Activated effector memory CD4-positive, alpha-beta T cell treated with Interleukin-2 at 50 U/mL for 16 hours (primary cell): ENCODE results near the gene DOC2B.

Experiments
- DNase-seq: peaks from one replicate; pipeline ENCODE4 v3.0.0-alpha.2; 2020

DOC2B gene

DNA sequence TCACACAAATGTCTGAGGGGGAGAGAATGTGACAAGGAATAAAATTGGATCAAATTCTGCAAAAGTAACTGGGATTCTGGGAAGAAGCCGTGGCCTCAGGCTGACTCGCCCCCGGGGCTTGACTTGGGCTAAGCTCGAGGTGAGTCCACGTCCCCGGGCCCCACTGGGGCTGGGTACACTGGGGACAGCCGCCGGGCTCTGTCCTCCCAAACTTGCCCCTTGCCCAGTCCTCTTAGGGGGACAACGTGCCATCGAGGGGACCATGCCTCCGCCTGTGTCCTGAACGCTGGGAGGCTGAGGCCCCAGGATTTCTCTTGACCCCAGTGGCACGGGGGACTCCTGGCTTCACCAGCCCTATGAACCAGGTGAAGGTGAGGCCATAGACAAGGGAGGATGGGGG is 21.1 kb downstream of the DOC2B start:
- no peak for DNase-seq

DNA sequence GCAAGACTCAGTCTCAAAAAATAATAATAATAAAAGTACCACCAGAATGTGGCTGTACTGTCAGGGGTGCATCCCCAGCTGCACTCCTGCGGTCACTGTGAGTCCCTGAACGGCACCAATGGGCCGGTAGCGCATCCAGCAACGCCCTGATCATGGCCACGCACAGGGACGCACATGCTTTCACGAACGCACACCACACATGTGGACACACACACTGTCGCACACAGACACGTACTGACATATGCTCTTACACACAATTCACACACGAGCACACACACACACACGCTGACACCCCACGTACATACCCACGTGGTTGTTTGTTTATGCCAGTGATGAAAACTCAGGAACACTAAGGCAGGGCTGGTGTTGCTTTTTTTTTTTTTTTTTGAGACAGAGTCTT is 21.8 kb downstream of the DOC2B start:
- no peak for DNase-seq

DNA sequence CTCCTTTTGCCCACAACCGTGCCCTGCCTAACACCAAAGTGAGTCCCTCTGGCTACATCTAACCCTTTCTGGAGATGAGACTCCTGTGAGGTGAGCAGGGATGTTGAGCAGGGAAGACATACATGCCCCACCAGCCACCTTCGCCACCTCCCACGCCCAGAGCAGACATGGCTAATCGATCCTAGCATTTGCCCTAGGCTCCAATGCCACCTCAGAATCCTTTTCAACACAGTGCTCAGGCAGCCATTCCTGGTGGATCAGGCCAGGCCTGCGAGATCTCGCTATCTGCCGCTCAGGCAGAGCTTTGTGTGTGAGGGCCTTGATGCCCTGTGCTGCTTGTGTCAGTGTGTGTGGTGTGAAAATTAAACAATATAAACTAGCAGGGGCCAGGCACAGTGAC is 23.1 kb downstream of the DOC2B start:
- no peak for DNase-seq

DNA sequence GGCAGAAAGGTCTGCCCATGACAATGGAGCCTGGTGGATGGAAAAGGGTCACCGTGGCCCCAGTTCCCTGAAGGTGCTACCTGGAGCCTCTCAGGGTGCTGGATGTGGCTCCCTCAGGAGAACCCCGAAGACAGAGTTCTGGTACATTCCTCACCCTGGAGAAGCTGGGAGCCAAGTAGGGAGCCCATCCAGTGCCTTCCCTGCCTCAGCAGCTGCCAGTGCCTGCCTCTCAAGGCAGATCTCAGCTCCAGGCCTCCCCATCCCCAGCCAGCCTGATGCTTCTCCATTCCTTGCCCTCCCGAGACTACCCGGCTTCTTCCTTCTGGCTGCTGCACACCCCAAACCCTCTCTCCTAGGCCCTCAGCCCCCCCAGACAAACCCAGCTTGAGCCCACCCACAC is 23.5 kb downstream of the DOC2B start:
- DNase-seq: no peak

DNA sequence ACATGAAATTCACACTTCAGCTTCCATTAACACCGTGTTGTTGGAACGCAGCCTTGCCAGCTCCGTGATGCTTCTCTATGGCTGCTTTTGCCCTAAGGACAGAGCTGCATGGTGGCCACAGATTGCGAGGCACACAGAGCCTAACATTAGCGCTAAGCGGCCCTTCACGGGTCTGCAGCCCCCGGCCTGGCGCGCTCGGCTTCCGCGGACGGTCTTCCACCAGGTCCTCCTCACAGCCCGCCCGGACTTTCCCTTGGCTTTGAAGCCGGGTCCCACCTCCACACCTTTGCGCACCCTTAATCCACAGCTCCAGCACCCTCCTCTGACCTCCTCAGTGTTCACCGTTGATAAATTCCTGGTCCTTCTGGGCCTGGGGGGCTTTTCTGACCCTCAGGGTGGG is 24.5 kb downstream of the DOC2B start:
- DNase-seq: no peak

DNA sequence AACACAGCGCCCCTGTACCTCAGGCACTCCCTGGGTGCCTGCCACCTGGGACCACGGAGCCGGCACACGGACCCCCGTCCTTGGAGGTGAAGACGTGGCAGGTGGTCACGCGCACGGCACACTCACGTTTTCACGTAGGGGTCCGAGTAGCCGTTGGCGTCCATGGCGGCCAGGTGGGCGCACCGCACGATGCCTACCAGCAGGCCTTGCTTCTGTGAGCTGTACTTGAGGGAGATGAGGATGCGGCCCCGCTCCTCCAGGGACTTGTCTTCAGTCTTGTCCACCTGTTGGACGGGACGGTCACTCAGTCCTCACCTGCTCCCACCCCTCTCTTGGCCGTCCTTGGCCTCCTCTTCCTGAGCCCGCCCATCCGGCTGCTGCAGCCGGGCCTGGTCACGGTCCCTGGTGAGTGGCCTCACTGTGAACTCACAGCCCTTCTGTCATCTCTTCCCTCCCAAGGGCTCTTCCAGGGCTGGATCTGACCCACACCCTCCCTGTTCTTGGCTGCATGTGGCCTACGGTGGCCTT is 25.3 kb downstream of the DOC2B start:
- no peak for DNase-seq

DNA sequence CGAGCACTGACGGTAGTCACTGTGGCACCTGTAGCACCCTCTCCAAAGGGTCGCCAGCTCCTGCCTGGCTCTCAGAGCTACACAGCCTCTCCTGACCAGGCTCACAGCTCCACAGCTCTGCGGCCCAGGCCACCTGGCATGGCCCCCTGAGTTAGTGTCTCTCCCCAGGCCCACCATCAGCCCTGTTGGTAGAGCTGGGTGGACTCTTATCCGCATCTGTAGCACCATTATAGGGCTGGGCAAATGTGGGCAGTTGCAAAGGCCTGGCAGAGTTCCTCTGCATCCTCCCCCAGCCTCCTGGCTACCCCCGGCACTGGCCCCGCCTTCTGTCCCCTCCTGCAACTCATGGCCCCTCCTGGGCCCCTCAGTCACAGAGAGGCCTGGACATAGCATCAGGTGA is 25.9 kb downstream of the DOC2B start:
- DNase-seq: no peak

DNA sequence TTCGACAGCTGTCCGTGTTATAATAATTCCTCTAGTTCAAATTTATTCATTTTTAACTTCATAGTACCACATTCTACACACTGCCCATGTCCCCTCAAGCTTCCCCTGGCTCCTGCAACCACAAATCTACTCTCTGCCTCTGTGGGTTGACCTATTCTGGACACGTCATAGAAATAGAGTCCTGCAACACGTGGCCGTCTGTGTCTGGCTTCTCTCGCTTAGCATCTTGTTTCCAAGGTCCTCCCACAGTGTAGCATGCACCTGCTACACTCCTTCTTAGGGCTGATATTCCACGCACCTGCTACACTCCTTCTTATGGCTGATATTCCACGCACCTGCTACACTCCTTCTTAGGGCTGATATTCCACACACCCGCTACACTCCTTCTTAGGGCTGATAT is 27.6 kb downstream of the DOC2B start:
- no peak for DNase-seq

DNA sequence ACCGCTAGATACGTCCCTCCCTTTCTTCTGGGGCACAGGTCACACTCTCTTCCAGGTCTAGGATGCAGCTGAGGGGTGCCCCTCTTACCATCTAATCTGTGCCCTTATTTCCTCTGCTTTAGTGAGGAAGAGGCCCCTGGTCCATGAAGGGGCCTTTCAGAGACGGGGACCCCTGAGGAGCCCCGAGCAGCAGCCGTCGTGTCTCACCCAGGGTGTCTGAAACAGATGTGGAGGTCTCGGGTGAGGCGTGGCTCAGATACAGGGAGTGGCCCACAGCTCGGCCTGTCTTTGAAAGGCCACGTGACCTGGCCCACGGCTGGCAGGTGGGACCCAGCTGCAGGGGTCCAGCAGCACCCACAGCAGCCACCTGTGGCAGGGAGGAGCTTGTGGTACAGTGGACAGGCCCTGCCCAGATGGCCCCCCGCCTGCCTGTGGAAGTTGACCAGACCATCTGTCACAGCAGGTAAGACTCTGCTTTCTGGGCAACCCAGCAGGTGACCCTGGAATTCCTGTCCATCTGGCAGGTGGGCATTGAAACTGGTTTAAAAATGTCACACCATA is 28.5 kb downstream of the DOC2B start:
- DNase-seq: no peak

DNA sequence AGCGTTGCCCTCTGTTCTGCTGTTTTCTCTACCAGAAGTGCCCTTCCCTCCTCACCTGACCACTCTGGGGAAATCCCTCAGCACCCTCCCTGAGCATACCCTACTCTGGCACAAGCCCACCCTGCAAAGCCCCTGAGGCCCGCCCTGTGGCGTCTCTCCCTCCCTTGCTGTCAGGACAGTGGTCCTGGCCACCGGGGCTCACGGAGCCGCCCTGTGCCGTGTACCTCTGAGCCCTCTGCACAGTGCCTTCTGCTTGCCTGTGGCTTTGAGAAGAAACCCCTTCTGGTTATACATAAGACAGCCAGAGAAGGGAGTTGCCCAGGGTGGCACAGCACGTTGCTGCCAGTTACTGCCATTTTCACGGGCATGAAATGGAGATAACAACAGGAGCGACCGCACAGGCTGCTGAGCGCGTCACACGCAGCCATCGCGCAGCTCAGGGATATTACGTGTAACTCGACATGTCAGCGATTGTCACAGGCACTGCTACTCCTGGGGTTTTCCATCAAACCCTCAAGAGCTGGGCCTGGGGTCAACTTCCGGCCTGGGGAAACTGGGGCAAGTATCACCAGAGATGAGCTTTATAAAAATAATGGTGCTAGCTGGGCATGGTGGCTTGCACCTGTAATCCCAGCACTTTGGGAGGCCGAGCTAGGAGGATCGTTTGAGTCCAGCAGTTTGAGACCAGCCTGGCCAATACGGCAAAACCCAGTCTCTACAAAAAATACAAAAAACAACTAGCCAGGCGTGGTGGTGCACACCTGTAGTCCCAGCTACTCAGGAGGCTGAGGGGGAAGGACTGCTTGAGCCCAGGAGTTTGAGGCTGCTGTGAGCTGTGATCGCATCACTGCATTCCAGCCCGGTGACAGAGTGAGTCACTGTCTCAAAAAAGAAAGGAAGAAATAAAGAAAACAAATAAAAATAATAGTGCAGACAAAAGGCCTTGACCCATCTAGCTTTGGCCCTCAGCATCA is 29.3 kb downstream of the DOC2B start:
- no peak for DNase-seq

DNA sequence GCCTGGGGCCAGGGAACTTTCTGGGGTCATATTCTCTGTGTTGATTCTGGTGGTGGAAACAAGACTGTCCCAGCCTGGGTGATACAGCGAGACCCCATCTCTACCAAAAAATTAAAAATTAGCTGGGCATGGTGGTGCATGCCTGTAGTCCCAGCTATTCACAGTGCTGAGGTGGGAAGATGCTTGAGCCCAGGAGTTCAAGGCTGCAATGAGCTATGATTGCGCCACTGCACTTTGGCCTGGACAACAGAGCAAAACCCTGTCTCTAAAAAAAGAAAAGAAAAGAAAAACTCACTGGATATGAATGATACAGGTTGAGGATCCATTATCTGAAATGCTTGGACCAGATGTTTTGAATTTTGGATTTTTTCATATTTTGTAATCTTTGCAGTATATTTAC is 30.4 kb downstream of the DOC2B start:
- no peak for DNase-seq

DNA sequence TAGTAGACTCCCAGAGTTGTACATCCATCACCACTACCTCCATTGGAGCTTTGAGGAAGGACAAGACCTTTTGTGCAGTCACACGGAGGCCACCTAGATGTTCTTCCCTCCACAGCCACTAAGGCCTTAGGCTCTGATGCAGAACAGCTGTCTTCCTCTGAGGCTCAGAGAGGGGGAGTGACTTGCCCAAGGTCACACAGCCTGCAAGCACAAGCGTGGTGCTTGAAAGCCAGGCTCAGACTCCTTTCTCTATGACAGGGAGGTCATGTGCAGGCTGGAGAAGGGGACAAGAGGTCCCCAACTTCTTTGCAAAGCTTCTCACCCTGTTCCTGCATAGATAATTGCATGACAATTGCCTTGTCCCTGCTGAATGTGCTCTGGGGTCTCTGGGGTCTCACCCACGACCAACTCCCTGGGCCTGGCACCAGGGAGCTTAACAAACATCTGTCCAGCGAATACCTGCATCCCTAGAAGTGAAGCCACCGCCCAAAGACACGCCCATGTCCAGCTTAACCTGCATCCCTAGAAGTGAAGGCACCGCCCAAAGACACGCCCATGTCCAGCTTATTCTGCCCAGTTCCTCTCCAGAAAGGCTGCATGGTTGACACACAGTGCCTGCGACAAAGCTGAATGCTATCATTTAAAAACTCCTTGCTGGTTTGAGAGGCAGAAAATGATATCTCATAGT is 31.4 kb downstream of the DOC2B start:
- no peak for DNase-seq

DNA sequence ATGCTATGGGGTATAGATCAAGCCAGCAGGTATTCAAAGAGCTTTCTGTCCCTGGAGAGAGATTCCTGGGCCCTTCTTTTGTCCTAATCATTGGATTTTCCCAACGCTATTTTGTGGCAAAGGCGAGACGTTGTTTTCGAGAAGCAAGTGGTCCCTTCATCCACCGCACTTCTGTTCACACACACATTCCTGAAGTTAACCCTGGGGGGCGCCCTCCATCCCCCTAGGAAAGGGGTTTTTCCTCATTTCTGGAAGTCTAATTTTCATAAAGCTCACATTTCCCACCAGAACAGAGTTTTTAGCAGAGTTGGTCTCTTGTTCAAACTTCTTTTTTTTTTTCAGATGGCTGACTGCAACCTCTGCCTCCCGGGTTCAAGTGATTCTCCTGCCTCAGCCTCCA is 32.2 kb downstream of the DOC2B start:
- DNase-seq: no peak

DNA sequence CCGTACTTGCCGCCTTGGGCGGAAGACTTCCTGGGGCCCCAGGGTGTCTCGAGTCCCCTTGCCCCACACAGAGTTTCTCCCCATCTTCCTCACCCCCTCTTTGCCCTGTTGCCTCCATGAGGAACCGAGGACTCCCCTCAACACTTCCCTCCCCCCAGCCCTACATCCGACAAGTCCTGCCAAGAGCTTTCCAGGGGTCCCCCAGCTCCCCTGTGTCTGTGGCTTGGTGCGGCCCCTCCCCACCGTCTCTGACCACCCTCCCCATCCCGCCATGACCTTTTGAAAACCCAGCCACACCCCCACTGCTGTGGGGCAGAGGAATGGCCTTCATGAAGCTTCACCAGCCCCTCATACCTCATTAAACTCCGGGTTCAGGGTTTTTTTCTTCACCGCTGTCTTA is 32.7 kb downstream of the DOC2B start:
- DNase-seq: no peak

DNA sequence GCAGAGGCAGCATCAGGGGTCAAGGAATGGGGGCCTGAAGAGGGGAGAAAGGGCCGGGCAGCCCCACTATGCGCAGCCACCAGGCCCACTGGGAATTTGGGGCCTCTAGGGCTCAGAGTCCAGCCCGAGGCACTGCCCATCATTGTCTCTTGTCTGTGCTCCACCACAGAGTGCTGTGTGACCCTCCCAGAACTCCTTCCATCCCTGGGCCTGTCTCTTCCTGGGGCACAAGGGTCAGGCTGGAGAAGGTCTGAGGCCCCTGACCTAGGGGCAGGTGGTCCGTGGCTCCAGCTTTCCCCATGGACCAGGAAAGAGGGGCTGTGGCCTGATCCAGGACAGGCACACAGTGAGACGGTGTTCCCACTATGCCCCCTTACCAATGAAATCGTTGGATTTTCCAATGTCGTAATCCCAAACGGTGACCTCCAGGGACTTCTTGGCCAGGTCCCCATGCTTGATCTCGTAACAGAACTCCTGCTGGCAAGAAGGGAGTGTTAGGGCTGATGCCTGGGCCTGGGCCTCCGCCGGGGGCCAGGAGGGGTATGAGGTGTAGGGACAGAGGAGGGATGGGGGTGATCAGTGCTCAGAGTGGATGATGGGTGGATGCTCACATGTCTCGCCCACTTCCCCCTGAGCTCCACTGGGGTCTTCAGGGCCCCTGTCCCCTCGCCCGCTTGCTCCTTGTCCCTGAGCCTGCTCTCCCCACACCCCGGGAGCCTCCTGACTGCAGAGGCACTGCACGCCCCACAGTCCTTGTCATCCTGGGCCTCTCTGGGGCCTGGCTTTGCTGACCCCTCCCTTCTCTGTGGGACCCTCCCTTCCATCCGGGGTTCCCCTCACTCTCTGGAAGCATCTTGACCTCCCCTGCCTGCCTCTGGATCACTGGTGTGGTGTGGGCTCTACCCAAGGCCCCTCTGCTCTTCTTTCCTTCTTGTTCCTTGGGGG is 33.4 kb downstream of the DOC2B start:
- DNase-seq: no peak

DNA sequence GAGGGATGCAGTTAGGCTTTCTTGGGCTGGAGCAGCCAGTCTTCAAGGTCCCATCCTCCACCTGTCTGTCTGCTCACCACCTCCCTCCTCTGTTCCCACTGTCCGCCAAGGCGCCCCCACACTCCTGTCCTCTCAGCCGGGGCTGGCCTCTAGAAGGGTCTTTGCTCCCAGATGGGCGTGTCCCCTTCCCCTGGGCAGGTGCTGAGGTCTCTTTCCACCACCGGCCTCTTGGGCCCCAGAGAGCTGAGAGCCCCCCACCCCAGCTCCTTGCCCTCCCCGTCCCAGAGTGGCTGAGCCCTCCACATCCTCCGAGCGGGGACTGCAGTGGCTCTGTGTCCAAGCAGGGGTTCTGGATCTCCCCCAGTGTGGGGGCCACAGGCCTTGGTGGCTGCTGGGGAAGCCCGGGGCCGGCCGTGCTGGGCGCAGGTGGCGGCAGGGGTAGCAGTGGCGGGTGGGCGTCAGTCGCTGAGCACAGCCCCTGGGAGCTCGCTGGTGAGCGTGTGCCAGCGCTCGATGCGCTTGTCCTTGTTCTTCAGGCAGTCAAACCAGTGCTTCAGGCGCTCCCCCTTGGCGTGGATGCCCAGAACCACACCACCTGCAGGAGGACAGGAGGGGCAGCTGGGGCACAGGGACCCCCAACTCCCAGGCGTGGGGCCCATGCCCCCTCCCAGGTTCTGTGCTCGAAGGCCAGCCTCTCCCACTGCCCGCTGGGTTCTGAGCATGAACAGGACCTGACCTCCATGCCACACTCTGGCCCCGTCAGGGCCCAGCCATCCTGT is 34.3 kb downstream of the DOC2B start:
- DNase-seq: no peak

DNA sequence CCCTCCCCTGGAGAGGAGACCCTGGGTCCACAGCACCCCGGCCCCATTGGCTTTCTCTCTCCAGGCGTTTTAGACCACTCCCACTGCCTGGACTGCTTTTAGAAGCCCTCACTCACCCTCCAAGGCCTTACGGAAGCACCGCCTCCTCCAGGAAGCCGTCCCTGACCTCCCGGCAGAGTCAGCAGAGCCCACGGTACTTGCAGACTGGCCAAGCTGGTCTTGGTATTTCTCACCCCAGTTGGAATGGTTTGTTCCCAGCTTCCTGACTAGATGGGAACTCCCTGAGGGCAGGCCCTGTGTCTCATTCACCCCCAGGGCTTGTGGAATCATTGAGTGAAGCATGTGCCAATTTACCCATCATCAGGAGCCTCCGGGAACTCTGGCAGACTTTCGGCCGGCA is 34.9 kb downstream of the DOC2B start:
- DNase-seq: no peak

DNA sequence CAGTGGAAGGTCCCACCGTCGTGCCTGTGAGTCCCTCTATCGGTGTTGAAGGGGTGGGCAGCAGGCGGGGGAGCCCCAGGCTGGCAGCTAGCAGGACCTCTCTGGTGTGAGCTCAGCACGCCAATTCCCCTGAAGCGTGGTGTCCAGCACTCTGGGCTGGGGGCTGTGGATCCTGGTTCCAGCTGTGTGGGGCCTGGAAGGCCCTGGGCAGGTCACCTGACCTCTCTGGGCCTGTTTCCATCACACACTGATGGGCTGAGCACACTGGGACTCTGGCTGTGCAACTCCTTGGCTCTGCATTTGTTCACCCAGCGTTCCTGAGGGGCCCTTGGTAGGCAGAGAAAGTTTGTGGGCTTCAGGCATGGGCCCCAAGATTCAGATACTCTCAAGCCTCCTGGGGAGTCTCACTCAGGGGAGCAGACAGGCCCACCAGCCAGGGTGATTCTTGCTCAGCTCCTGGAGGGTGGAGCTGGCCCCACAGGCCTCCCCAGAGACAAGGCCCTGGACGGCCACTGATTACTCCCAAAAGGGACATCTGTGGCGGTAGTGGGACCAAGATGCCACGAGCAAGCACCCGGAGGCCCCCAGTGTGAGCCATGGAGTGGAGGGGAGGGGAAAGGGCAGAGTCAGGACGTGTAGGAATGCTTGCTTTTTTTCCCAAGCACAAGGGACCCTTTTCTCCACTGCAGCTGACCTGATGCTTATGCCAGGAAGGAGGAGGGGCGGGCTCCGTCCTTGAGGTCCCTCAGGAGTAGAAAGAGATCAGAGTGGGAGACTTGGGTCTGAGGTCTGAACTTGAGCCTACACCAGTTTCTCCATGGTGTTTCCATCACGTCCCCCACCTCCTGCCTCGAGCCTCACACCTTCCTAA is 35.5 kb downstream of the DOC2B start:
- no peak for DNase-seq

DNA sequence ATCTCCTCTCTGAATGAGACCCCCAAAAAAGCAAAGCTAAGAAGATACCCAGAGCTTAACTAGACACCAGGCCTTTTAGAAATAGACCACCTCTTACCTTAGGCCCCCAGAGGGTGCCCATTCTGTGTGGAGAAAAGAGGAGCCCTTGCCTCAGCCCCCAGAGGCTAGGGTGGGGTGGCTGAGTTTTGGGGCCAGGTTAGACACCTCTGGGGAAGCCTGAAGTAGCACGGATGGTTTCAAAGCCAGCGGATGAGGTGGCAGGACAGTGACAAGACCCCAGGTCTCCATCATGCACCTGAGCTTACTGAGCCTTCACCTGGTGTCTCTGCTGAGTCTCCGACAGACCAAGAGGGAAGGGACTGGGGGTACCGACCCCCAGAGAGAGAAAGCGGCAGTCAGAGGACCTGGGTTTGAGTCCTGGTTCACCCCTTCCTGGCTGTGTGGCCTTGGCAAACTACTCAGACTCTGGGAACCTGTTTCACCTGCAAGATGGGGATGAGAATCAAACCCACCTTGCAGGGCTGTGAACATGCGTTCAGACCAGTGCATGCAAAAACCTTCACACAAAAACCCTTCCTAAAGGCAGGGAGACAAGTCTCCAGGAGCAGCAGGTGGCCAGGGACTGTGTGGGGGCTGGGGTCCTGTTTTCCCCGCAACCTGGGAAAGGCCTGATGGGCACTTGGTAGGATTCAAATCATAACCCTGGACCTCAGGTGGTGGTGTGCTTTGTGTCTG is 36.3 kb downstream of the DOC2B start:
- no peak for DNase-seq

DNA sequence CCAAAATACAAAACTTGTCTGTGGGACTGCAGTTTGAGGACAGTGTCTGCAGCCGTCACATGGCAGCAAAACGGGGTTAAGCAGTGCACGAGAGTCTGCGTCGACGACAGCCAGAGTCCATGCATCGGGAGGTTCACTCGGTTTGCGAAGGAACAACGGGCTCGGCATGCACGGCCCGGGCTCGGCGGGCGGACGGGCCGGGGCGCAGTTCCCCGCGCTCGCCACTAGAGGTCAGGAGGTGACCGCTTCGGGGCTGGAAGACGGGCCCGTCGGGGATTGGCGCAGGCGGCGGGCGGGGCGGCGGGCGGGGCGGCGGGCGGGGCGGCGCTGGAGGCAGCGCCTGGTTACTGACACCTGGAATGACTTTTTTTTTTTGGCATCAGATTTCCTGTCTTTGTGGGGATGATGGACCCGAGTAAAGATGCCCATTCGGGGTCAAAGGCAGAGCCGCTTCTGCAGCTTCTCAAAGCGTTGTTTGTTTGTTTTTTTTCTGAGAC is 37.6 kb downstream of the DOC2B start:
- peak; percentile 80 for DNase-seq
